NCI-H1105 treated with DMSO at 0.1 percent for 48 hours (cell line): Measurements from ENCODE around the gene WFIKKN1.

ENCODE experiments used
- DNase-seq: peaks from one replicate; lab custom pipeline; 2025; lab: John Stamatoyannopoulos, UW

WFIKKN1 gene

GRCh38 chr16:674214-674881 is 43.6 kb downstream of the WFIKKN1 start:
- no peak for DNase-seq

DNA sequence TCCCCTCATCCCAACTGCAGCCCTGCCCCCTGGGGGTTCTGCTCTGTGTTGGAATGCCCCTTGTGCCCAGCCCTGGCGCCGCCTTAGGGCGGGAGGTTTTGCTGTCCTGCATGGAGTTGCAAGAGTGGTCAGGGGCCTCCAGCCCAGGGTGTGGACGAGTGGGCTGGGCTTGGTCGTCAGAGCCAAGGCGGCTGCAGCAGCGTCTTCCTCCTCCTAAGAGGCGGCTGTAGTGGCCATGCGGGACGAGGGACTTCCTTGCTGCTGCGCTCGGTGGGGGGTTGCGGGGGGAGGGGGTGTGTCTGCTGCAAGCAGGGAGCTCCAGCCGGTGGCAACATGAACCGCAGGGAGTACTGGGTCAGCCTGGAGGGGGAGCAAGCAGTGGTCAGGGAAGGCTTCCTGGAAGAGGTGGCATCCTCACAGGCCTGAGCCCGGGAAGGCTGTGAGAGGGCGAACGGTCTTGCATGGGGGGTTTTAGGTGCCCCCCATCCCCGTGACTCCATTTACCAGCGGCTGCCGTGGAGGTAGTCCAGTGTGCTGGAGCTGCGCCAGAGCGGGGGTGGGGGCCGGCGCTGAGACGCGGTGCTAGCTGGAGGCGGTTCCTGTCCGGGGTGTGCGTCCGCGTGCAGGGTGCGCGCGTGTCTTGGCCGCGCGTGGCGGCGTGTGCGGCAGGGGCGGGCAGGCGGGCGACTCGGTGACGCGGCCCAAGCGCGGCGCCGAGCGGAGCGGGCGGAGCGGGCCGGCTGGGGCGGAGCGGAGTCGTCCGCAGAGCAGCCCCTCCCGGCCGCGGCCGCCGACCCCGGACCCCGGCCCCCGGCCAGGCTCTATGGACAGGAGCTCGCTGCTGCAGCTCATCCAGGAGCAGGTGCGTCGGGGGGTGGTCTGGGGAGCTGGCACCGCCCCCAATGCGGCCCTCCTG is 44.4 kb downstream of the WFIKKN1 start, which contains the start of gene RHBDL1:
Gene RHBDL1, plus strand, starts transcription at position 704 of the 916 bp plus-strand sequence. Its CDS starts 120 bp downstream, at position 824.
- no peak for DNase-seq

DNA sequence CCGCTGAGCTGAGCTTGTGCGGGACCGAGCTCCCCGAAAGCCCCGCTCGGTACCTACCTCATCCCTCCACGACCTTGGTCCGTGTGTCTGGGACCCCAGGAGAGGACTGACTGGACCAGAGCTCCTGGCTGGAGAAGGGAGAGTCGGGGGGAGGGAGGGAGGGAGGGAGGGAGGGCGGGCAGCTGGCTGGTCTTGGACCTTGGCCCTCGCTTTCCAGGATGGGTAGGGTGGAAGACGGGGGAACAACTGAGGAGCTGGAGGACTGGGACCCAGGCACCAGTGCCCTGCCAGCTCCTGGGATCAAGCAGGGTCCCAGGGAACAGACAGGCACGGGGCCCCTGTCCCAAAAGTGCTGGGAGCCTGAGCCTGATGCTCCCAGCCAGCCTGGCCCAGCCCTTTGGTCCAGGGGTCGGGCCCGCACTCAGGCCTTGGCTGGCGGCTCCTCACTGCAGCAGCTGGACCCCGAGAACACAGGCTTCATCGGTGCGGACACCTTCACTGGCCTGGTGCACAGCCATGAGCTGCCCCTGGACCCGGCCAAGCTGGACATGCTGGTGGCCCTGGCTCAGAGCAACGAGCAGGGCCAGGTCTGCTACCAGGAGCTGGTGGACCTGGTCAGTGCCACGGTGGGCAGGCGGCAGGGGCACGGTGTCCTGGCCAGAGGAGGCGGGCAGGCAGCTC is 45.2 kb downstream of the WFIKKN1 start:
- DNase-seq = no peak

DNA sequence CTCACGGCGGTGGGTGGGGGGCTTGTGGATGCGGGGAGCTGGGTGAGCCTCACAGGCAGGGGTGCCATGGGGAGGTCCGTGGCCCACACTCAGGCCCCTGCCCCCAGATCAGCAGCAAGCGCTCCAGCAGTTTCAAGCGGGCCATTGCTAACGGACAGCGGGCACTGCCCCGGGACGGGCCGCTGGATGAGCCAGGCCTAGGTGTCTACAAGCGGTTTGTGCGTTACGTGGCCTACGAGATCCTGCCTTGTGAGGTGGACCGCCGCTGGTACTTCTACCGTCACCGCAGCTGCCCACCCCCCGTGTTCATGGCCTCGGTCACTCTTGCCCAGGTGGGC is 45.7 kb downstream of the WFIKKN1 start:
- DNase-seq = no peak

GRCh38 chr16:676913-677312 is 46.1 kb downstream of the WFIKKN1 start:
- DNase-seq = peak; percentile 88

GRCh38 chr16:677316-678190 is 46.8 kb downstream of the WFIKKN1 start:
- peak; percentile 81 for DNase-seq

- no peak for DNase-seq
Measured at GRCh38 chr16:678209-678857, 47.5 kb downstream of the WFIKKN1 start.

DNA sequence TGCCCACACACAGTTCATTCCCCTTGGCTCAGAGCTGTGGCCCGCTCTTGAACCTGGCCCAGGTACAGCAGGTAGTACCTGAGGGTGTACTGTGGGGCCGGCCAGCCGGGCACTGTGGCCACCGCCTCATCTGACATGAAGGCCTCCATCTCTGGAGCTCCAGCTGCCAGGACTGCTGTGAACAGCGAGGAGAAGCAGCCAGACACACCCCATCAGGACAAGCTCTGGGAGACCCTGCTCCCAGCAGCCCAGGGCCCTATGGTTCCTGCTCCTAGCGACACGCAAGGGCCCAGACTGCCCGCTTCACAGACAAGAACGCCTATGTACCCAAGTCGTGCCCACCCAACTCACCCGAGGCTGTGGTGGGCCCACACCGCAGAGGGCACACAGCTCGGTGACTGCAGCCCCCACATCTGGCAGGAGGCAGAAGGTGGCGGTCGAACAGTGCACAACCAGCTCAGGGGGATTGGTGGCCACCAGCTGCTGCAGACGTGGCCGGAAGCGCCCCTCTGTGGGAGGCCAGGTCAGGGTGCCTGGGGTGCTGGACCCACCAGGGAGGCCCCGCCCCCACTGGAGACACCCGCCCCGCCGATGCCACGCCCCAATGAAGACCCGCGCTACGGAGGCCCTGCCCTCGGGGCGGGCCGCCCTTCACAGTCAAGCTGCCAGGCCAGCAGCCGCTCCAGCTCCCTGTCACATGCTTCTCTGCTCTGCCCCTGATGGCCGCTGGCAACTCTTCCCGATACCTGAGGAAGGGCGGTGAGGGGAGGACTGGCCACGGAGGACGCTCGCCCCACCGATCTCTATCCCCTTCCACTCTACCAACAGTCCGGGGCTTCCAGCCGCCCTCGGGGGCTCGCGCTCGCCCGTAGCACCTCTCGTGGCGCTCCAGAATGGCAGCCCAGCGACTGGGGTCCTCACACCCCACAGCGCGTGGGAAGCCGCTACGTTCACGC is 48.4 kb downstream of the WFIKKN1 start:
- DNase-seq = no peak

DNA sequence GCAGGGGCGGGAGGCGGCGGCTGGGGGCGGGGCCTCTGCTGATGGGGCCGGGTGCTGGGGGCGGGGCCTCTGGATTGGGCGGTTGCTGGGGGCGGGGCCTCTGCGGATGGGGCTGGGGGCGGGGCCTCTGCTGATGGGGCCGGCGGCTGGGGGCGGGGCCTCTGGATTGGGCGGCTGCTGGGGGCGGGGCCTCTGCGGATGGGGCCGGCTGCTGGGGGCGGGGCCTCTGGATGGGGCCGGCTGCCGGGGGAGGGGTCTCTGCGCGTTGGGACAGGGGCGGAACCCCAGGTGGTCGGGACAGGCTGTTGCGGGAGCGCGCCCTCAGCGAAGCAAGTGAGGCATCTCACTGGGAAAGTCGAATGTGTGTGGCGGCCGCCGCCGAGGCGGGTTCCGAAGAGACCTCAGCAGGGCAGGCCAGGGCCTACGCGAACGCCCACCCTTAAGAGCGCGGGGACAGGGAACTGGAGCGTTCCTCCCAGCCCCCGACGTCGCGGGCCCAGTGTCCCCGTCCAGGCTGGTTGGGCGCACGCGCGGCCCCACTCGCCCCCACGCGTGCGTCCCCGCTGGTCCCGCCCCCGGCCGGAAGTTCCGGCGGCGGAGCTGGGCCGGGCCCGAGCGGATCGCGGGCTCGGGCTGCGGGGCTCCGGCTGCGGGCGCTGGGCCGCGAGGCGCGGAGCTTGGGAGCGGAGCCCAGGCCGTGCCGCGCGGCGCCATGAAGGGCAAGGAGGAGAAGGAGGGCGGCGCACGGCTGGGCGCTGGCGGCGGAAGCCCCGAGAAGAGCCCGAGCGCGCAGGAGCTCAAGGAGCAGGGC is 49.2 kb downstream of the WFIKKN1 start, which contains the start of gene STUB1:
Gene STUB1, plus strand, starts transcription at position 597 of the 811 bp plus-strand sequence. Its CDS starts 116 bp downstream, at position 713.
- peak; percentile 26 for DNase-seq

- no peak for DNase-seq
Measured at GRCh38 chr16:680625-680945, 49.8 kb downstream of the WFIKKN1 start.

GRCh38 chr16:680967-681745 is 50.4 kb downstream of the WFIKKN1 start:
- no peak for DNase-seq

- DNase-seq = no peak
Measured at GRCh38 chr16:681746-682427, 51.1 kb downstream of the WFIKKN1 start.

- no peak for DNase-seq
Measured at GRCh38 chr16:682493-683395, 52.0 kb downstream of the WFIKKN1 start.

GRCh38 chr16:683396-684070 is 52.7 kb downstream of the WFIKKN1 start:
- no peak for DNase-seq
